Neural cell (in vitro differentiated cells): ENCODE results near the gene AMFR.

Source experiments
- CTCF ChIP-seq: fragments of 450-650 bp; IDR thresholded peaks from 2 replicates; pipeline ENCODE4 v1.5.1; 2014; ENCODE audit warnings: antibody characterized with exemption, mild to moderate bottlenecking, moderate library complexity; ENCODE audit not compliant: poor library complexity, severe bottlenecking
- EP300 ChIP-seq: fragments of 450-650 bp; conservative IDR thresholded peaks from 2 replicates; pipeline ENCODE4 v1.6.1; 2014; ENCODE audit warnings: antibody characterized with exemption, mild to moderate bottlenecking, moderate library complexity; ENCODE audit not compliant: poor library complexity, severe bottlenecking
- EZH2 ChIP-seq: fragments of 200-600, 300-800 bp; shearing (Covaris generic), sonication (generic); IDR thresholded peaks from 2 replicates; pipeline ENCODE4 v1.6.1; 2014; ENCODE audit warnings: antibody characterized with exemption, low read length, borderline replicate concordance, mild to moderate bottlenecking; ENCODE audit not compliant: insufficient read depth, poor library complexity, severe bottlenecking
- MXI1 ChIP-seq: fragments of 450-650 bp; conservative IDR thresholded peaks from 2 replicates; pipeline ENCODE4 v1.6.1; 2014; ENCODE audit warnings: antibody characterized with exemption, mild to moderate bottlenecking; ENCODE audit not compliant: poor library complexity, severe bottlenecking
- POLR2AphosphoS5 ChIP-seq: IDR thresholded peaks from 2 replicates; pipeline ENCODE4 v1.6.1; 2012
- RAD21 ChIP-seq: fragments of 450-650 bp; conservative IDR thresholded peaks from 2 replicates; pipeline ENCODE4 v1.6.1; 2014; ENCODE audit warnings: antibody characterized with exemption, mild to moderate bottlenecking, moderate library complexity
- TAF1 ChIP-seq: IDR thresholded peaks from 2 replicates; pipeline ENCODE4 v1.6.1; 2012; ENCODE audit warnings: low read depth
- TF ChIP-seq, protein P1 (sequence below): IDR thresholded peaks from 2 replicates; pipeline ENCODE4 v1.6.1; 2012; ENCODE audit warnings: borderline replicate concordance

GRCh38 chr16:56327071-56327928, 98.0 kb downstream of the AMFR start:
- TF ChIP-seq, protein P1, sequence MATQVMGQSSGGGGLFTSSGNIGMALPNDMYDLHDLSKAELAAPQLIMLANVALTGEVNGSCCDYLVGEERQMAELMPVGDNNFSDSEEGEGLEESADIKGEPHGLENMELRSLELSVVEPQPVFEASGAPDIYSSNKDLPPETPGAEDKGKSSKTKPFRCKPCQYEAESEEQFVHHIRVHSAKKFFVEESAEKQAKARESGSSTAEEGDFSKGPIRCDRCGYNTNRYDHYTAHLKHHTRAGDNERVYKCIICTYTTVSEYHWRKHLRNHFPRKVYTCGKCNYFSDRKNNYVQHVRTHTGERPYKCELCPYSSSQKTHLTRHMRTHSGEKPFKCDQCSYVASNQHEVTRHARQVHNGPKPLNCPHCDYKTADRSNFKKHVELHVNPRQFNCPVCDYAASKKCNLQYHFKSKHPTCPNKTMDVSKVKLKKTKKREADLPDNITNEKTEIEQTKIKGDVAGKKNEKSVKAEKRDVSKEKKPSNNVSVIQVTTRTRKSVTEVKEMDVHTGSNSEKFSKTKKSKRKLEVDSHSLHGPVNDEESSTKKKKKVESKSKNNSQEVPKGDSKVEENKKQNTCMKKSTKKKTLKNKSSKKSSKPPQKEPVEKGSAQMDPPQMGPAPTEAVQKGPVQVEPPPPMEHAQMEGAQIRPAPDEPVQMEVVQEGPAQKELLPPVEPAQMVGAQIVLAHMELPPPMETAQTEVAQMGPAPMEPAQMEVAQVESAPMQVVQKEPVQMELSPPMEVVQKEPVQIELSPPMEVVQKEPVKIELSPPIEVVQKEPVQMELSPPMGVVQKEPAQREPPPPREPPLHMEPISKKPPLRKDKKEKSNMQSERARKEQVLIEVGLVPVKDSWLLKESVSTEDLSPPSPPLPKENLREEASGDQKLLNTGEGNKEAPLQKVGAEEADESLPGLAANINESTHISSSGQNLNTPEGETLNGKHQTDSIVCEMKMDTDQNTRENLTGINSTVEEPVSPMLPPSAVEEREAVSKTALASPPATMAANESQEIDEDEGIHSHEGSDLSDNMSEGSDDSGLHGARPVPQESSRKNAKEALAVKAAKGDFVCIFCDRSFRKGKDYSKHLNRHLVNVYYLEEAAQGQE = no peak
- TF ChIP-seq CTCF (no peak), EZH2 (no peak), TAF1 (no peak), EP300 (no peak), RAD21 (no peak), POLR2AphosphoS5 (no peak), MXI1 (no peak)
